NCI-H2171 (cell line): ENCODE measurements around the gene CHRNA4.

ENCODE experiments used
- DNase-seq: peaks from one replicate; lab custom pipeline; 2025; lab: John Stamatoyannopoulos, UW

CHRNA4 gene

GRCh38 chr20:63363013-63363957 is 2.1 kb upstream of the CHRNA4 start:
- no peak for DNase-seq

DNA sequence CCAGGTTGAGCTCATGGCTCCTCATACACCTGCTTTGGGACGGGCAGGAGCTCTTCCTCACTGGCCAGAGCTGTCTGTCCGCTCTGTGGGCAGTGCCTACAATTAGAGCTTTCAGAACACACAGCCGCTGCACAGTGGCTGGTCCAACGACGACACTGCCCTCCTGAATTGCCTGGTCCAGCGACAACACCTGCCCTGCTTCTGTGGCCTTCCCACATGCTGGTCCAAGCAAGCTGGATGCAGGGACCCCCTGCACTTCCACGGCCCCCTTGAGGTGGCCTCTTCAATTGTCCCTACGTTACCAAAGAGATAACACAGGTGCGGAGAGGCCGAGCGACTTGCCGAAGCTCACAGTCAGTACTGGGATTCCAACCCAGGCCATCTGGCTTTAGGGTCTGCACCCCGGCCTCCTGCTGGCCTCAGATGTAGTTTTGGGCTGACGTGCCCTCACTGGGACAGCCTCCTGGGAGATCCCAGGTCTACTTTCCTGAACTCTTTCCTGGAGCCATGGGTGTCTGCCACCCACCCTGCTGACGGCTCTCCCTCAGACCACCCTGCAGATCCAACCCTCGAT is 1.4 kb upstream of the CHRNA4 start:
- no peak for DNase-seq

DNA sequence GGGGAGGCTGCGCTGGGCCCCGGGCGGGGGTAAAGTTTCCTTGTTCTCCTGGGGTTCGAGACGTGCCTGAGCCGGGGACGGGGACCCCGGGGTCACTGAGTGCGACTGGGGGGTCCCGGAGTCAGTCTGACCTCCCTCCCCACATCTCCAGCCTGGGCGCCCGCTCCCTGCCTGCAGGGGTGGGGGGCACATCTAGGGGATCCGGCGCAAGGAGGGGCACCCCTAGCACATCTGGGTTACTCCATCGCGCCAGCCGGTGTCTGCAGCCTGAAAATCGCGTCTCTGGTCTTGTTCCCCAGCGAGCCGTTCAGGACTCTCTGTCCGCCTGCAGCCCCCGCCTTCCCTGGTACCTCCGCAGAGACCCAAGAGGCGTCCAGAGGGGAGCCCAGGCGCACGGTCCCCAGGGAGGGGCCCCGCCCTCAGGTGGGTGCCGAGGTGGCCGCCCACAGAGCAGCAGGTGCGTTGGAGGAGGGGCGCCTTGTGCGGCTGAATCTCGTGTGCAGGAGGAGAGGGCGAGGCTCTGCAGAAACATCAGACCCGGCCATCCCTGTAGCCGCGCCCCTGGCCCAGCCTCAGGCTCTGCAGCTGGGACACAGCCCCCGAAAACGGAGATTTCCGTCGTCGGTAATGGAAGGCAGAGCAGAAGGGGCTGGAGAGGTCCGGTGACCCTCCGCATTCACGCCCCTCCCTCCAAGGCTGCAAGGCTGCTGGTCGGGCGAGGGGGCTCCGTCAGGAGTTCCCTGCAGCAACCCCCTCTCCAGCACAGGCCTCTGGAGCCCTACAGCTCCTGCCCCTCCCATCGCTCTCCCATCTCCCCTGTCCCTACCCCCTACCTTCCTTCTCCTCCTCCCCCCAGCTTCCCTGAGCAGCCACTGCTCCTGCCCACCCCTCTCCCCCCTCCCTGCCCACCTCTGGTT is 628 bp upstream of the CHRNA4 start:
- DNase-seq = peak; percentile 79

- no peak for DNase-seq
Measured at GRCh38 chr20:63359937-63360849, 956 bp downstream of the CHRNA4 start.

DNA sequence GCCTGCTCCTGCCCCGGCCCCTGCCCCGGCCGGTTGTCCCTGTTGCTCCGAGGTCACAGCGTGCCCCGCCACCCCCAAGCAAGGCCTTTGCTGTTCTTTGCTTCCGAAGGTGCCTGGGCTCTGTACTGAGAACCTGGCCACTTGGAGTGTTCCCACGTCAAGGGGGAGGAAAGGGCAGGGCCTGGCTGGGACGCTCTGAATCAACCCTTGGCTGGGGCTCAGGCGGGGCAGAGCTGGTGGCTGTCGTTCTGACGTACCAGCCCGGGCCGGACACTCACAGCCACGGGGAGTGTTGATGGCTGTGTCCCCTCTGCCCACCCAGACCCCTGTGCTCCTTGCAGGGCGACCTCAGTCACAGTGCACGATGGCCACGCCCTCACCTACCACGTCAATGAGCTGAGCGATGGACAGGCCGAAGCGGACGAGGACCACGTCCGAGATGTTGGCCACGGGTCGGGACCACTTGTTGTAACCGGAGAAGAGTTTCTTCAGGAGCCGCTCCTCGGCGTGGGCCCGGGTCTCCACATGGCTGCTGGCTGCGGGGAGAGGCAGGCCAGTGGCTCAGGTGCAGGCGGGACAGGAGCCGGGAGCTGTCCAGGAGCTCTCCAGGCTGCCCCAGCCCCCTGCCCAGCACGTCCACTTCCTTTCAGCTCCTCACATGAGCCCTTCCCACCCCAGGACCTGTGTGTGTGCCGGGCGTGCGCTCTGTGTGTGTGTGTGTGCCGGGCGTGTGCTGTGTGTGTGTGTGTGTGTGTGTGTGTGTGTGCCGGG is 1.8 kb downstream of the CHRNA4 start:
- DNase-seq = no peak

GRCh38 chr20:63357921-63358905 is 2.9 kb downstream of the CHRNA4 start:
- DNase-seq = no peak

GRCh38 chr20:63356931-63357879 is 3.9 kb downstream of the CHRNA4 start:
- no peak for DNase-seq

GRCh38 chr20:63356511-63356910 is 4.6 kb downstream of the CHRNA4 start:
- no peak for DNase-seq

GRCh38 chr20:63355781-63356295 is 5.3 kb downstream of the CHRNA4 start:
- no peak for DNase-seq

GRCh38 chr20:63354636-63355350 is 6.4 kb downstream of the CHRNA4 start:
- DNase-seq = no peak

- no peak for DNase-seq
Measured at GRCh38 chr20:63352811-63353221, 8.3 kb downstream of the CHRNA4 start.

DNA sequence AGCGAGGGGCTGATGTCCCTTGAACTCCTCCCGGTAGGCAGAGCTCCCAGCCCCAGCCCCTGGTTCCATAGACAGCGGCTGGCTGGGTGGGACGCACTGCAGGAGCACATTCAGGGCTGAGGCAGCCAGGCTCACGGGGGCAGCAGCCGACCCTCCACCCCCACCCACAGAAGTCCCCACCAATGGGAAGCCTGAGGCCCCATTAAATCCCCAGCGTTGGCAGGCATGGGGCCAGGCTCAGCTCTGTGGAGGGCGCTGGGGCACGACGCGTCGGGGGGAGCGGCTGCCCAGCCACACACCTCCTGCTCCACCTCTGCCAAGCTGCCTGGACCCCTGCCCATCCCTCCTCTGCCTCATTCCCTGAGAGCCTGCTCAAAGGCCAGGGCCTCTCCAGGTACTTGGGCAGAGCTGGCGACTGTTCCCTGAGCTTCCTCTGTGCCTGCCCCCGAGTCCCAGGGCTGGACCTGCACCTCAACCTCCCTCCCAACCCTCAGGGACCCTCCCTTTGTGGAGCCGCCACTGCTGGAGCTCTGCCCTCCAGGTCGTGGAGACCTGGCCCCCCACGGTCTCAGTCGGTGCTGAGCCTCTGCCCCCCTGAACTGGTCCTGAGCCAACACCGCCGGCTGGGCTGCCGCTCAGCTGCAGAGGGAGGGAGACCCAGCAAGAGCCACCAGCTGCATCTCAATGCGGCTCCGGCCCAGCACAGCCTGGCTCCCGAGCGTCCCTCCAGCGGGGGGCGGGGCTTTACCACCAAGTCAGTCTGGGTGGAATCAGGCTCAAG is 9.1 kb downstream of the CHRNA4 start:
- DNase-seq = no peak

DNA sequence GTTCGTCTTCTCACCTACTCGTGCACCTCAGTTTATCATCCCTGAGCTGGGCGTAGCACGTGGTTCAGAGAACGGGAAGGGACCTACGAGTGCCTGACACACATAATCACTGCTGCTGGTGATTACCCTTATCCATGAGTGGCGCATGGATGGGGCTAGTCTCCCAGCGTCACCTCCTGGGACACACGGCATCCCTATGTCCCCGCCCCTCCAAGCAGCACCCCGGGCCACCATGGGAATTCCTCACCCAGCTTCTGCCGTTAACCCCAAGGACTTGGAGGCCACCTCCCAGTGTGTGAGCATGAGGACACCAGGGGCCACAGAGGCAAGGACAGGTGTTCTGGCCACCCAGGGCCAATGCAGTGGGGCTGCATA is 9.8 kb downstream of the CHRNA4 start:
- no peak for DNase-seq

GRCh38 chr20:63350597-63351325 is 10.4 kb downstream of the CHRNA4 start:
- DNase-seq = no peak

- no peak for DNase-seq
Measured at GRCh38 chr20:63350196-63350595, 11.0 kb downstream of the CHRNA4 start.

GRCh38 chr20:63349516-63349895 is 11.6 kb downstream of the CHRNA4 start:
- no peak for DNase-seq
